ENCODE data around the gene XKR8. TPM values are rescaled to one million over a fixed set of nuclear protein-coding genes. Genes with fewer than 3 reads are reported as not detected.
A peak's percentile ranks its signal among the peaks of the same experiment; 100 is the strongest.

XKR8 gene
- total RNA-seq, 6 experiments from 2014 or later = 8.0 to 10.7 (median 9.7) TPM

DNA sequence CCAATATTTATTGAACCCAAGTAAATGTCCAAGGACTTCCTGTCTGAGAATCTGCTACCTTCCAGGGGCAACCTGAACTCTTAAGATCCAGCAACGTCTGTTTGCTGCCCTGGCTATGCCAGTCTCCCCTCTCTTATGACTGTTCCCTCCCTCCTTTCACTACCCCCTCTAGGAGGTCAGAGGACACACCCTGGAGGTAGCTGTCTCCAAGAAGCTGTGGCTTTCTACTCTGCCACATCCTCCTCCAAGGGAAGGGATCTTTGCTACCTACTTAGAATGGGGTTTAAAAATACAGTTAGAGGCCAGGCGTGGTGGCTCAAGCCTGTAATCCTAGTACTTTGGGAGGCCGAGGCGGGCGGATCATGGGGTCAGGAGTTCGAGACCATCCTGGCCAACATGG lies 28.6 kb upstream of the XKR8 start:
- peaks cover 12% of the 10 kb centered on the region for H3K27me3 Mint-ChIP-seq (ENCODE audit: insufficient read depth)
- TF ChIP-seq, protein P1, sequence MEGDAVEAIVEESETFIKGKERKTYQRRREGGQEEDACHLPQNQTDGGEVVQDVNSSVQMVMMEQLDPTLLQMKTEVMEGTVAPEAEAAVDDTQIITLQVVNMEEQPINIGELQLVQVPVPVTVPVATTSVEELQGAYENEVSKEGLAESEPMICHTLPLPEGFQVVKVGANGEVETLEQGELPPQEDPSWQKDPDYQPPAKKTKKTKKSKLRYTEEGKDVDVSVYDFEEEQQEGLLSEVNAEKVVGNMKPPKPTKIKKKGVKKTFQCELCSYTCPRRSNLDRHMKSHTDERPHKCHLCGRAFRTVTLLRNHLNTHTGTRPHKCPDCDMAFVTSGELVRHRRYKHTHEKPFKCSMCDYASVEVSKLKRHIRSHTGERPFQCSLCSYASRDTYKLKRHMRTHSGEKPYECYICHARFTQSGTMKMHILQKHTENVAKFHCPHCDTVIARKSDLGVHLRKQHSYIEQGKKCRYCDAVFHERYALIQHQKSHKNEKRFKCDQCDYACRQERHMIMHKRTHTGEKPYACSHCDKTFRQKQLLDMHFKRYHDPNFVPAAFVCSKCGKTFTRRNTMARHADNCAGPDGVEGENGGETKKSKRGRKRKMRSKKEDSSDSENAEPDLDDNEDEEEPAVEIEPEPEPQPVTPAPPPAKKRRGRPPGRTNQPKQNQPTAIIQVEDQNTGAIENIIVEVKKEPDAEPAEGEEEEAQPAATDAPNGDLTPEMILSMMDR (IDR thresholded peaks at IDR 0.05) = no peak
- H3K9me3 Mint-ChIP-seq = no peaks in the 10 kb centered on the region
- H3K4me1 Mint-ChIP-seq (ENCODE audit: low read depth) = peaks cover 22% of the 10 kb centered on the region
- H3K27ac Mint-ChIP-seq = no peak overlapping the region
- no peak for DNase-seq
- H3K4me3 Mint-ChIP-seq = no peak overlapping the region
- H3K36me3 Mint-ChIP-seq (ENCODE audit: low read depth) = no peaks in the 10 kb centered on the region

DNA sequence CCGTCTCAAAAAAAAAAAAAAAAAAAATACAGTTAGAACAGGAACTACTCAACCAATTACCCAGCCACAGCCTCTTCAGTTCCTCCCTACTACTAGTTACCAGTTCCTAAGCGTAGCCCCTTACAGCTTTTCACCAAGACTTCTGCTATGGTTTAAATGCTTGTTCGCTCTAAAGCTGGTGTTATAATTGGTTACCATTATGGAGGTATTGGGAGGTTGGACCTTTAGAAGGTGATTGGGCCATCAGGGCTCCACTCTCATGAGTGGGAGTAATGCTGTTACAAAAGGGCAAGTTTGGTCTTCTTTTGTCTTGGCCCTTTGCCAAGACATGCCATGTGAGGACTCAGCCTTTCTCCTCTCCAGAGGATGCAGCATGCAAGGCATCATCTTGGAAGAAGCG lies 28.0 kb upstream of the XKR8 start:
- H3K4me1 Mint-ChIP-seq (ENCODE audit: low read depth) = peaks cover 22% of the 10 kb centered on the region
- no peak for DNase-seq
- TF ChIP-seq, protein P1 (IDR thresholded peaks at IDR 0.05) = no peak

DNA sequence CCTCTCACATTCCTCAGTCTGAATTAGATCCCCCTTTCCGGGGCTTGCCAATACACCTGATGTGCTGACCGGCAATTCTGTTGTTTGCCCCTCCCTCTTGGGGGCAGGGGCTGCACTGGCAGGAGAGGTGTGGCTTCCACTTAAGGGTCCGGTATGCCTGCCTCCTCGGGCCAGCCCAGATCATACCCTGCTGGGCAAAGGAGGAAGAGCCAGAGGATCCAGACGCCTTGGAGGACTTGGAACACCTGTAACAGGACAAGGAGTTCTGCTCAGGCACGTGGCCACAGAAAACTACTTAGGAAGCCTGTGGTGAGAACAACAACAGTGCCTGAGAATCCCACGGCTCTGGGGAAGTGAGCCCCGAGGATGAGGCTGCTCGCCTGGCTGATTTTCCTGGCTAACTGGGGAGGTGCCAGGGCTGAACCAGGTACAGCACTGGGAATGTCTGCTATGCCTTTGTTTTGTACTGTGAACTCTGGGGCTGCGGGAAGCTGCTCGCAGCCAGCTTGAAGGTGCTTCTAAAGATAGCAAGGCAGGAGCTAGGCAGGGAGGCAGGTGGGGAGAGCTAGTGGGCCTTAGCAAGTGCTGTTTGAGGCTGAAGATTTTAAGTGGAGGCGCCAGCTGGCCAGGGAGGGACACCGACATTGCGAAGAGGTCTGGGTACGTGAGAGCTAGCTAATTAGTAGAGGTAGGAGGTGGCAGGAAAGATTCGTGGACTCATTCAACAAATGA lies 24.8 kb upstream of the XKR8 start, which contains the start of gene SMPDL3B:
TSS of gene SMPDL3B (plus strand) at position 183 of the 732 bp plus-strand sequence. CDS start at position 367, 184 bp downstream.
- Mint-ChIP-seq H3K9me3 (no peaks in the 10 kb centered on the region), H3K36me3 (ENCODE audit: low read depth) (no peaks in the 10 kb centered on the region), H3K4me3 (peak within 1 kb of the TSS; percentile 7; the same call in 1 of the 2 replicates), H3K4me1 (ENCODE audit: low read depth) (peaks cover 22% of the 10 kb centered on the region), H3K27ac (no peak within 1 kb of the TSS), H3K27me3 (ENCODE audit: insufficient read depth) (peaks cover 9% of the 10 kb centered on the region)
- DNase-seq = no peak
- TF ChIP-seq, protein P1 (IDR thresholded peaks at IDR 0.05) = peak; percentile 12; the same call in 1 of the 2 replicates

More for the DNA sequence above, 28.0 kb upstream of the XKR8 start:
- Mint-ChIP-seq H3K27me3 (ENCODE audit: insufficient read depth) (peaks cover 12% of the 10 kb centered on the region), H3K4me3 (no peak overlapping the region), H3K27ac (no peak overlapping the region), H3K36me3 (ENCODE audit: low read depth) (no peaks in the 10 kb centered on the region), H3K9me3 (no peaks in the 10 kb centered on the region)

DNA sequence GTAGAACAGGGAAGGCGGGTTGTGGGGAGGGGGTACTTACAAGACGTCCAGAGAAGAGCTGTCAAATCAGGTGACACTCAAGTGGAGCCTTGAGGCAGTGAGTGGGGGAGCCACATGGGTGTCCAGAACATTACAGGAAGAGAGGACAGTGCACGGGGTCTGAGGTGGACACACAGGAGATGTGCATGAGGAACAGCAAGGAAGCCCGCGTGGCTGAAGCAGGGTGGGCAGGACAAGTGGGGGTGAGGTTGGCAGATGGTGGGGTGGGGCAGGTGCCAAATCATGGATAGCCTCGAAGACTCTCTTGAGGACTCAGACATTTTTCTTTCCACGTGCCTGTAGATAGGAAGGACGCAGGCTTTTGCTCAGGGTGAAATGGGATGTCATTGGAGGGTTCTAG lies 24.1 kb upstream of the XKR8 start:
- H3K4me3 Mint-ChIP-seq = no peak overlapping the region; the same call in 1 of the 2 replicates
- no peak overlapping the region for H3K27ac Mint-ChIP-seq
- H3K27me3 Mint-ChIP-seq (ENCODE audit: insufficient read depth) = peaks cover 9% of the 10 kb centered on the region
- H3K36me3 Mint-ChIP-seq (ENCODE audit: low read depth) = no peaks in the 10 kb centered on the region
- H3K4me1 Mint-ChIP-seq (ENCODE audit: low read depth) = peaks cover 22% of the 10 kb centered on the region
- no peak for DNase-seq
- TF ChIP-seq, protein P1 (IDR thresholded peaks at IDR 0.05) = no peak
- H3K9me3 Mint-ChIP-seq = no peaks in the 10 kb centered on the region

DNA sequence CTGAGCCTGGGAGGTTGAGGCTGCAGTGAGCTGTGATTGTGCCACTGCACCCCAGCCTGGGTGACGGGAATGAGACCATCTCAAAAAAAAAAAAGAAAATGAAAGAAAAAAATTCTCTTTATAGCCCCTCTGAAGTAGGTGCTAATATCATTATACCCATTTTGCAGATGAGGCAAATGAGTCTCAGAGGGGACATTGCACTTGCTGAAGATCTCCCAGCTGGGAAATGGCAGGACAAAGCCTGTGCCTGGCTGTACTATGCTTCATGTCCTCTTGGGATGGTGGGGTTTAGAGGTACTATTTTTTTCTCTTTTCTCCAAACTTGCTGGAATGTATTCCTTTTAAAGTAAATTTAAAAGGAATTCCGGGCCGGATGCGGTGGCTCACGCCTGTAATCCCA lies 23.4 kb upstream of the XKR8 start:
- peaks cover 22% of the 10 kb centered on the region for H3K4me1 Mint-ChIP-seq (ENCODE audit: low read depth)
- no peaks in the 10 kb centered on the region for H3K9me3 Mint-ChIP-seq
- peaks cover 9% of the 10 kb centered on the region for H3K27me3 Mint-ChIP-seq (ENCODE audit: insufficient read depth)
- H3K4me3 Mint-ChIP-seq = no peak overlapping the region
- H3K27ac Mint-ChIP-seq = no peak overlapping the region
- TF ChIP-seq, protein P1 (IDR thresholded peaks at IDR 0.05) = no peak
- no peaks in the 10 kb centered on the region for H3K36me3 Mint-ChIP-seq (ENCODE audit: low read depth)
- no peak for DNase-seq
